Coronary artery (tissue), 2 donors: ENCODE data around the gene FAM13A.

Source experiments
- DNase-seq: peaks from one replicate; pipeline ENCODE4 v3.0.0-alpha.2; 2017; ENCODE audit warnings: low spot score
- H3K27ac ChIP-seq, 2 donors: fragments of 200-600 bp; sonication (generic); one replicate each; pipeline ENCODE4 v1.5.1; 2016 to 2019
- H3K4me3 ChIP-seq: fragments of 200-600 bp; sonication (generic); 2 replicates; pipeline ENCODE4 v1.5.1; 2016; ENCODE audit warnings: mild to moderate bottlenecking, moderate library complexity
- CTCF ChIP-seq: fragments of 200-600 bp; sonication (generic); IDR thresholded peaks from one replicate; pipeline ENCODE4 v1.5.1; 2019; ENCODE audit warnings: antibody characterized with exemption

The FAM13A gene

GRCh38 chr4:89056292-89056952 is 563 bp downstream of the FAM13A start:
- no peak for DNase-seq
- H3K27ac ChIP-seq = peak overlapping the region; percentile 32 to 52
- peak overlapping the region; percentile 71 for H3K4me3 ChIP-seq
- TF ChIP-seq CTCF = no peak

- no peak for TF ChIP-seq CTCF
- no peak overlapping the region for H3K27ac ChIP-seq
- H3K4me3 ChIP-seq = peak overlapping the region; percentile 71
- no peak for DNase-seq
Measured at GRCh38 chr4:89055157-89056080, 1.6 kb downstream of the FAM13A start.

DNA sequence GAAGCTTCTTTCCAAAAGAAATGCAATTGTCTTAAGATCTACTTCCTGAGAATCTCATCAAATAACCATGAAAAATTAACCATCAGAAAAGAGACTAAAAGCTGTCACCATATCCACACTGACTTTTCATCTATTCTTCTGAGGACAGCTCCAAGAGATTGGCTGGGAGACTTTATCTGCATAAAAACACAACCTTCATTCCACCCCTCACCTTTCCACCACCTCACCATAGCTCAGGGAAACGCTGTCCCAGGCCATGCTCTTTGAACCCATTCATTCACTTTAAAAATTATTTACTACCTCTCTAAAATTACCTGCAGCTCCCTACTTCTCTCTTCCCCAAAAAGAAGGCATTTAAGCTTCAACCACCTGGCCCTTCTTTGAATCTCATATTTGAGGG is 2.4 kb downstream of the FAM13A start:
- TF ChIP-seq CTCF = no peak
- Histone ChIP-seq H3K4me3 (peak overlapping the region; percentile 71), H3K27ac (no peak overlapping the region)
- DNase-seq = no peak

- TF ChIP-seq CTCF = no peak
- no peak overlapping the region for H3K27ac ChIP-seq
- DNase-seq = no peak
- H3K4me3 ChIP-seq = no peak overlapping the region
Measured at GRCh38 chr4:89049853-89050252, 7.1 kb downstream of the FAM13A start.

- Histone ChIP-seq H3K4me3 (no peak overlapping the region), H3K27ac (no peak overlapping the region)
- DNase-seq = no peak
- no peak for TF ChIP-seq CTCF
Measured at GRCh38 chr4:89048906-89049601, 7.9 kb downstream of the FAM13A start.

GRCh38 chr4:89044147-89044900 is 12.7 kb downstream of the FAM13A start:
- TF ChIP-seq CTCF = no peak
- DNase-seq = no peak
- Histone ChIP-seq H3K4me3 (no peak overlapping the region), H3K27ac (no peak overlapping the region)
